HepG2 (cell line): ENCODE measurements around the gene PEX13. TPM values are rescaled to one million over a fixed set of nuclear protein-coding genes. Genes with fewer than 3 reads are reported as not detected.

Experiments
- FOXK2 ChIP-seq: fragments of 450-650 bp; IDR thresholded peaks from 2 replicates; pipeline ENCODE4 v1.6.1; 2016
- HHEX ChIP-seq: IDR thresholded peaks from 2 replicates; pipeline ENCODE4 v1.6.1; 2016; ENCODE audit warnings: control low read depth
- ISL2 ChIP-seq: sonication (generic); formaldehyde crosslinking; IDR thresholded peaks from 2 replicates; pipeline ENCODE4 v1.5.0; 2020; ENCODE audit warnings: missing genetic modification reagents
- JDP2 ChIP-seq: sonication (generic); formaldehyde crosslinking; IDR thresholded peaks from 2 replicates; pipeline ENCODE4 v1.8.1; 2022; ENCODE audit warnings: missing genetic modification reagents, borderline replicate concordance
- JUNB ChIP-seq: sonication (generic); formaldehyde crosslinking; IDR thresholded peaks from 2 replicates; pipeline ENCODE4 v1.8.0; 2022; ENCODE audit warnings: missing genetic modification reagents, mild to moderate bottlenecking, borderline replicate concordance
- KLF16 ChIP-seq, 2 experiments: sonication (generic) in 1 of 2; formaldehyde crosslinking in 1 of 2; IDR thresholded peaks; 2 replicates each; pipeline versions ENCODE4 v1.6.1 to v1.8.0; 2016 to 2023; ENCODE audit warnings: missing genetic modification reagents in 2 of 2, missing compliant biosample characterization in 1 of 2
- MAFG ChIP-seq: sonication (generic); formaldehyde crosslinking; IDR thresholded peaks from 2 replicates; pipeline ENCODE4 v1.5.1; 2020; ENCODE audit warnings: mild to moderate bottlenecking, missing genetic modification reagents
- MEF2D ChIP-seq: sonication (generic); formaldehyde crosslinking; IDR thresholded peaks from 2 replicates; pipeline ENCODE4 v1.5.1; 2020; ENCODE audit warnings: mild to moderate bottlenecking, missing genetic modification reagents
- NFKBIZ ChIP-seq: IDR thresholded peaks from 2 replicates; pipeline ENCODE4 v1.6.1; 2018; ENCODE audit warnings: missing genetic modification reagents, missing compliant biosample characterization
- REPIN1 ChIP-seq: sonication (generic); formaldehyde crosslinking; IDR thresholded peaks from 2 replicates; pipeline ENCODE4 v1.8.0; 2022; ENCODE audit warnings: missing genetic modification reagents, low read depth, mild to moderate bottlenecking, borderline replicate concordance
- SCMH1 ChIP-seq: sonication (generic); formaldehyde crosslinking; IDR thresholded peaks from 2 replicates; pipeline ENCODE4 v1.9.0; 2021; ENCODE audit warnings: missing genetic modification reagents, mild to moderate bottlenecking, borderline replicate concordance
- SPEN ChIP-seq: sonication (generic); formaldehyde crosslinking; IDR thresholded peaks from 2 replicates; pipeline ENCODE4 v1.5.1; 2020; ENCODE audit warnings: low read depth, mild to moderate bottlenecking, missing genetic modification reagents
- SRSF1 ChIP-seq: fragments of 200-400 bp; formaldehyde crosslinking; optimal IDR thresholded peaks from 2 replicates; pipeline ENCODE3; 2017; ENCODE audit warnings: mild to moderate bottlenecking, low read depth, low read length, moderate library complexity
- TRIM24 ChIP-seq: sonication (generic); formaldehyde crosslinking; IDR thresholded peaks from 2 replicates; pipeline ENCODE4 v1.8.0; 2022; ENCODE audit warnings: mild to moderate bottlenecking, missing genetic modification reagents
- ZFP1 ChIP-seq: IDR thresholded peaks from 2 replicates; pipeline ENCODE4 v1.6.1; 2016
- ZFP41 ChIP-seq: sonication (generic); formaldehyde crosslinking; IDR thresholded peaks from 2 replicates; pipeline ENCODE4 v1.4.0; 2020; ENCODE audit warnings: mild to moderate bottlenecking, missing genetic modification reagents, borderline replicate concordance
- ZNF138 ChIP-seq: sonication (generic); formaldehyde crosslinking; IDR thresholded peaks from 2 replicates; pipeline ENCODE4 v1.5.0; 2020; ENCODE audit warnings: mild to moderate bottlenecking, low read depth, missing genetic modification reagents
- ZNF20 ChIP-seq: sonication (generic); formaldehyde crosslinking; IDR thresholded peaks from 2 replicates; pipeline ENCODE4 v1.4.0; 2020; ENCODE audit warnings: mild to moderate bottlenecking, moderate library complexity, missing genetic modification reagents
- ZNF530 ChIP-seq: sonication (generic); formaldehyde crosslinking; IDR thresholded peaks from 2 replicates; pipeline ENCODE4 v1.5.0; 2020; ENCODE audit warnings: low read depth, mild to moderate bottlenecking, missing genetic modification reagents
- ZNF543 ChIP-seq: sonication (generic); formaldehyde crosslinking; IDR thresholded peaks from 2 replicates; pipeline ENCODE4 v1.4.0; 2020; ENCODE audit warnings: mild to moderate bottlenecking, missing genetic modification reagents
- ZNF572 ChIP-seq: sonication (generic); formaldehyde crosslinking; IDR thresholded peaks from 2 replicates; pipeline ENCODE4 v1.5.1; 2020; ENCODE audit warnings: mild to moderate bottlenecking, missing genetic modification reagents
- ZNF790 ChIP-seq: sonication (generic); formaldehyde crosslinking; IDR thresholded peaks from 2 replicates; pipeline ENCODE4 v1.8.0; 2022; ENCODE audit warnings: missing genetic modification reagents, mild to moderate bottlenecking, borderline replicate concordance
- ZNF850 ChIP-seq: sonication (generic); formaldehyde crosslinking; conservative IDR thresholded peaks from 2 replicates; pipeline ENCODE4 v1.9.0; 2021; ENCODE audit warnings: mild to moderate bottlenecking, missing genetic modification reagents
- polyA plus RNA-seq, 8 experiments: library from polyadenylated mRNA; depleted of rRNA in 3 of 8; stranded (reverse) in 7 of 8; unstranded in 1 of 8; fragments of >200 nt; fragmentation: Illumina TruSeq in 4 of 8; extraction: Trizol in 4 of 8; gene quantifications; 2 replicates each; pipeline versions ENCODE4 v1.2.1 to v1.2.3, GENCODE V29; 2011 to 2016; ENCODE audit warnings: low read depth in 4 of 8, missing spikeins in 1 of 8, mixed read lengths in 1 of 8; ENCODE audit not compliant: insufficient read depth in 1 of 8
- total RNA-seq, 5 experiments: library from RNA; depleted of rRNA; stranded (reverse); fragments of >200 nt; fragmentation: Illumina TruSeq; extraction: Trizol; gene quantifications; 2 replicates each; pipeline ENCODE4 v1.2.3, GENCODE V29; 2016; ENCODE audit warnings: low read depth in 1 of 5
- TF ChIP-seq, protein P1 (sequence below): sonication (generic); formaldehyde crosslinking; IDR thresholded peaks from 2 replicates; pipeline ENCODE4 v1.8.0; 2022; ENCODE audit warnings: missing genetic modification reagents, low read depth, mild to moderate bottlenecking, borderline replicate concordance
- TF ChIP-seq, protein P2 (sequence below): conservative IDR thresholded peaks from 2 replicates; pipeline ENCODE4 v1.6.1; 2018; ENCODE audit warnings: missing genetic modification reagents
- TF ChIP-seq, protein P3 (sequence below): sonication (generic); formaldehyde crosslinking; IDR thresholded peaks from 2 replicates; pipeline ENCODE4 v1.8.1; 2023; ENCODE audit warnings: missing genetic modification reagents, inconsistent platforms, borderline replicate concordance
- TF ChIP-seq, protein P4 (sequence below): sonication (generic); formaldehyde crosslinking; IDR thresholded peaks from 2 replicates; pipeline ENCODE4 v1.5.0; 2020; ENCODE audit warnings: missing genetic modification reagents

PEX13 gene
- total and polyA plus RNA-seq, 2 of the 13 experiments (the other 11 are each of a cell fraction or from before 2014, with no cell fraction given): 47.9 to 75.9 TPM

DNA sequence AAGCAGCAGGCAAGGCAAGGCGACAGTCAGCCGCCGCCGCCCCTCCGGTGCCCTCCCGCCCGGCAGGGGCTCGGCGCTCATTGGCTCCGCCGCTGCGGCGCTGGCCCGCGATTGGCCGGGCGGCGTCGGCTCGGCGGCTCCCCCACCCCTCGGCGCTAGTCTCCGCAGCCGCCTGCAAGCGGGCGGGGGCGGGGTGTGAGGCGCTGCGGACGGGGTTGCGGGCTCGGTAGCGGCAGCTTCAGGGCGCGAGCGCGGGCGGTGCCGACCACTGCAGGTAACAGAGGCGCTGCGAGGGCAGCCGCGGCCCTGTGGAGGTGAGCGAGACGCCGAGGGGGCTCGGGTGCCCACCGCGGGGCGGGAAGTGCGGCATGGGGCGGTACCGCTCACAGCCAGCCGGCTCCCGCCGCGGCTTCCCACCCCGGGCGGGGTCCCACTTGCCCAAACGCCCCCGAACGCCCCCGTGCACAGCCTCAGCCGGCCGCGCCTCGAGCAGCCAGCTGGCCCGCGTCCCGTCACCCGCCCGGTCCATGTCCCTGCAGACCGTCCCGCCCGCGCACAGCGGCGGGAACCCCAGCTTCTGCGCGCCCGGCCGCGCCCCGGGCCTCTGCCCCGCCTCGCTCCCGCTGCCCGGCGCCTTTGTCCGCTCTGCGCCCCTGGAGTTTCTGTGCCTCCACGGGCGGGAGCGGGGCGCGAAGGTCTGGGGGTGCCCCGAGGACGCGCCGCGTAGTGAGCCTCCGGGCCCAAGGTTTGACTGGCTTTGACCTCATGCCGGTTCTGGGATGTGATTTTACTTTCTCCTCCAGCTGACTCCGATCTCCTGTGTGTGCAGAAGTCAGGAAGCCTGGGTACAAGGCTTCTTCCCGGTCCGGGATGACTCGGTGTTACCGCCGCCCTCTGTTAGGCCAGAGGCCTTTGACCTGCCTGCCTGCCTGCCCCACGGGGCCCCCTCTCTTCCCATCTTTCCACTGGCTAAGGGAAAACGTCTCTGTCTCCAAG is 48.5 kb downstream of the PEX13 start, which contains the start of gene SANBR (continued):
- TF ChIP-seq SPEN (CRISPR knock-in tag): peak; percentile 75; the same call in 1 of the 2 replicates
- TF ChIP-seq TRIM24: no peak
- no peak for TF ChIP-seq MAFG
- no peak for TF ChIP-seq ISL2 (CRISPR knock-in tag)
- TF ChIP-seq NFKBIZ (CRISPR knock-in tag): no peak; the same call in 1 of the 2 replicates
- TF ChIP-seq SCMH1 (CRISPR knock-in tag): no peak
- no peak for TF ChIP-seq ZFP41 (CRISPR knock-in tag)
- no peak for TF ChIP-seq ZNF20 (CRISPR knock-in tag)
- TF ChIP-seq ZNF543 (CRISPR knock-in tag): 0 out of 2 replicates have a peak, but pooled peaks have one; percentile 59
- TF ChIP-seq, protein P1, sequence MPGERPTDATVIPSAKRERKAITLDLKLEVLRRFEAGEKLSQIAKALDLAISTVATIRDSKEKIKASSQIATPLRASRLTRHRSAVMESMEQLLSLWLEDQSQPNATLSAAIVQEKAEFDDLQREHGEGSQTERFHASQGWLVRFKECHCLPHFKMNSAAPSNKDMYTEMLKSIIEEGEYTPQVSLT (CRISPR knock-in tag): no peak; the same call in 1 of the 2 replicates
- TF ChIP-seq ZNF138 (CRISPR knock-in tag): peak; percentile 72
- 0 out of 2 replicates have a peak, but pooled peaks have one; percentile 42 for TF ChIP-seq ZNF572 (CRISPR knock-in tag)
- peak; percentile 31; the same call in 1 of the 2 replicates for TF ChIP-seq ZNF790
- TF ChIP-seq SRSF1: peak; percentile 25
- peak; percentile 26; the same call in 1 of the 2 replicates for TF ChIP-seq REPIN1 (CRISPR knock-in tag)
- no peak for TF ChIP-seq FOXK2
- no peak for TF ChIP-seq HHEX
- TF ChIP-seq ZFP1: no peak
- TF ChIP-seq ZNF850 (CRISPR knock-in tag): 0 out of 2 replicates have a peak, but pooled peaks have one; percentile 16
- TF ChIP-seq, protein P2, sequence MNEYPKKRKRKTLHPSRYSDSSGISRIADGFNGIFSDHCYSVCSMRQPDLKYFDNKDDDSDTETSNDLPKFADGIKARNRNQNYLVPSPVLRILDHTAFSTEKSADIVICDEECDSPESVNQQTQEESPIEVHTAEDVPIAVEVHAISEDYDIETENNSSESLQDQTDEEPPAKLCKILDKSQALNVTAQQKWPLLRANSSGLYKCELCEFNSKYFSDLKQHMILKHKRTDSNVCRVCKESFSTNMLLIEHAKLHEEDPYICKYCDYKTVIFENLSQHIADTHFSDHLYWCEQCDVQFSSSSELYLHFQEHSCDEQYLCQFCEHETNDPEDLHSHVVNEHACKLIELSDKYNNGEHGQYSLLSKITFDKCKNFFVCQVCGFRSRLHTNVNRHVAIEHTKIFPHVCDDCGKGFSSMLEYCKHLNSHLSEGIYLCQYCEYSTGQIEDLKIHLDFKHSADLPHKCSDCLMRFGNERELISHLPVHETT: no peak
- TF ChIP-seq, protein P3, sequence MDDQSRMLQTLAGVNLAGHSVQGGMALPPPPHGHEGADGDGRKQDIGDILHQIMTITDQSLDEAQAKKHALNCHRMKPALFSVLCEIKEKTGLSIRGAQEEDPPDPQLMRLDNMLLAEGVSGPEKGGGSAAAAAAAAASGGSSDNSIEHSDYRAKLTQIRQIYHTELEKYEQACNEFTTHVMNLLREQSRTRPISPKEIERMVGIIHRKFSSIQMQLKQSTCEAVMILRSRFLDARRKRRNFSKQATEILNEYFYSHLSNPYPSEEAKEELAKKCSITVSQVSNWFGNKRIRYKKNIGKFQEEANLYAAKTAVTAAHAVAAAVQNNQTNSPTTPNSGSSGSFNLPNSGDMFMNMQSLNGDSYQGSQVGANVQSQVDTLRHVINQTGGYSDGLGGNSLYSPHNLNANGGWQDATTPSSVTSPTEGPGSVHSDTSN (CRISPR knock-in tag): no peak
- TF ChIP-seq JDP2 (CRISPR knock-in tag): no peak; the same call in 1 of the 2 replicates
- peak; percentile 54 to 58; a peak in 1 of 4 replicates for TF ChIP-seq KLF16 (CRISPR knock-in tag; IDR thresholded peaks at IDR 0.05)
- no peak; the same call in 1 of the 2 replicates for TF ChIP-seq MEF2D (CRISPR knock-in tag)
- TF ChIP-seq JUNB (CRISPR knock-in tag): no peak
- TF ChIP-seq, protein P4, sequence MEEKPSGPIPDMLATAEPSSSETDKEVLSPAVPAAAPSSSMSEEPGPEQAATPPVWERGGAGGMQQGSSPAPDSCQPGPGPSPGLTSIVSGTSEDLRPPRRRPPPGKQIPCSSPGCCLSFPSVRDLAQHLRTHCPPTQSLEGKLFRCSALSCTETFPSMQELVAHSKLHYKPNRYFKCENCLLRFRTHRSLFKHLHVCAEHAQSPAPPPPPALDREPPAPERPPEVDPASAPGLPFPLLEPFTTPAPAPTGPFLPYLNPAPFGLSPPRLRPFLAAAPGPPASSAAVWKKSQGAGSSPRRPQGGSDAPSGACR: no peak; the same call in 1 of the 2 replicates
- TF ChIP-seq ZNF530 (CRISPR knock-in tag): no peak
